Cardiac muscle cell (in vitro differentiated cells and primary cell): ENCODE results near the gene CRYBB3. TPM values are rescaled to one million over a fixed set of nuclear protein-coding genes. Genes with fewer than 3 reads are reported as not detected.

Experiments used
- DNase-seq, 2 donors: peaks; one replicate each; pipeline versions ENCODE4 v3.0.0 to v3.0.0-alpha.2; 2010 to 2017; ENCODE audit warnings: low read depth in 1 of 2, low spot score in 1 of 2
- H3K27ac ChIP-seq: fragments of 200-600 bp; sonication (generic); 2 replicates; pipeline ENCODE4 v1.5.1; 2016
- H3K27me3 ChIP-seq: fragments of 200-600 bp; sonication (generic); 2 replicates; pipeline ENCODE4 v1.6.0; 2016; ENCODE audit warnings: control low read depth
- H3K36me3 ChIP-seq: fragments of 200-600 bp; sonication (generic); 2 replicates; pipeline ENCODE4 v1.5.1; 2016; ENCODE audit warnings: control low read depth
- H3K4me1 ChIP-seq: fragments of 200-600 bp; sonication (generic); 2 replicates; pipeline ENCODE4 v1.8.1; 2017; ENCODE audit warnings: low read depth, mild to moderate bottlenecking, mixed run types
- H3K4me3 ChIP-seq: fragments of 200-600 bp; sonication (generic); 2 replicates; pipeline ENCODE4 v1.5.1; 2016; ENCODE audit warnings: mild to moderate bottlenecking
- H3K9me3 ChIP-seq: fragments of 200-600 bp; sonication (generic); 2 replicates; pipeline ENCODE4 v1.5.1; 2017; ENCODE audit warnings: low read depth, mild to moderate bottlenecking, control low read depth
- polyA plus RNA-seq: library from polyadenylated mRNA; unstranded; fragments of >200 nt; fragmentation: Nextera tagmentation; extraction: Ambion mirVana; gene quantifications from 2 replicates; pipeline ENCODE4 v1.2.1, GENCODE V29; 2016
- total RNA-seq: library from RNA; depleted of rRNA; stranded (reverse); fragments of >200 nt; gene quantifications from 2 replicates; pipeline ENCODE4 v1.2.3, GENCODE V29; 2016
- TF ChIP-seq, protein P1 (sequence below): IDR thresholded peaks from 2 replicates; pipeline ENCODE4 v1.5.1; 2012; ENCODE audit warnings: low read depth, mild to moderate bottlenecking, low read length

CRYBB3 gene
- total and polyA plus RNA-seq, 2 experiments from 2014 or later = 0.21 TPM; not detected in 1

DNA sequence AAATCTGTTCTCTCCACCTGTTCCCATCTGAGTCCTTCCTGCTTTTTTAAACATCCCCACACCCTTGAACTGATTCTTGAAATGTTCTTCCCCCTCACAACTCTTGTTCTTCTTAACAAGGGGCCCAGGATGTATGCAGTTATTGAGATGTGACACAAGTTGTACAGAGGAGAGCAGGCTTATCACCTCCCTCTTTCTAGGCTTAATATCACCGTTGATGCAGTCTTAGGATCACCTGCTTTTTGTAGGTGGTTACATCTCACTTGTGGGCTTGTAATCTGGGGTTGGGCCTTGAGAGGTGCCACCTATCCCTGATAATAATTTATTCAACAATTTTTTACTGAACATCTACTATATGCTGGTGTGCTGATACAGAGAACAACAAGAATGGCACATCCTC lies 6.2 kb downstream of the CRYBB3 start:
- DNase-seq = no peak
- Histone ChIP-seq H3K4me1 (no peaks in the 10 kb centered on the region), H3K27ac (no peak overlapping the region), H3K4me3 (no peak overlapping the region), H3K36me3 (no peaks in the 10 kb centered on the region), H3K9me3 (no peaks in the 10 kb centered on the region), H3K27me3 (no peaks in the 10 kb centered on the region)
- TF ChIP-seq, protein P1, sequence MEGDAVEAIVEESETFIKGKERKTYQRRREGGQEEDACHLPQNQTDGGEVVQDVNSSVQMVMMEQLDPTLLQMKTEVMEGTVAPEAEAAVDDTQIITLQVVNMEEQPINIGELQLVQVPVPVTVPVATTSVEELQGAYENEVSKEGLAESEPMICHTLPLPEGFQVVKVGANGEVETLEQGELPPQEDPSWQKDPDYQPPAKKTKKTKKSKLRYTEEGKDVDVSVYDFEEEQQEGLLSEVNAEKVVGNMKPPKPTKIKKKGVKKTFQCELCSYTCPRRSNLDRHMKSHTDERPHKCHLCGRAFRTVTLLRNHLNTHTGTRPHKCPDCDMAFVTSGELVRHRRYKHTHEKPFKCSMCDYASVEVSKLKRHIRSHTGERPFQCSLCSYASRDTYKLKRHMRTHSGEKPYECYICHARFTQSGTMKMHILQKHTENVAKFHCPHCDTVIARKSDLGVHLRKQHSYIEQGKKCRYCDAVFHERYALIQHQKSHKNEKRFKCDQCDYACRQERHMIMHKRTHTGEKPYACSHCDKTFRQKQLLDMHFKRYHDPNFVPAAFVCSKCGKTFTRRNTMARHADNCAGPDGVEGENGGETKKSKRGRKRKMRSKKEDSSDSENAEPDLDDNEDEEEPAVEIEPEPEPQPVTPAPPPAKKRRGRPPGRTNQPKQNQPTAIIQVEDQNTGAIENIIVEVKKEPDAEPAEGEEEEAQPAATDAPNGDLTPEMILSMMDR = no peak

DNA sequence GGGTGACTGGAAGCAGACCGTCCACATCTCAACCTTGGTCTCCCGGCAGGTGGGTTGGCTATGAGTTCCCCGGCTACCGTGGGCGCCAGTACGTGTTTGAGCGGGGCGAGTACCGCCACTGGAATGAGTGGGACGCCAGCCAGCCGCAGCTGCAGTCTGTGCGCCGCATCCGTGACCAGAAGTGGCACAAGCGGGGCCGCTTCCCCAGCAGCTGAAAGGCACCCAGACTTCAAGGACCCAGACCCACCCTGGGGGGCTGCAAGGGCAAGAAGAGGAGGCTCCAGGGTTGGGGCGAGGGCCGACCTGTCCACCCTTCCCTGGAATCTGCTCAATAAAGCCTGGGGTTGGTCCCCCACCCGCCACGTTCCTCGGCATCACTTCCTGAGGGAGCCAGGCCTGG lies 7.3 kb downstream of the CRYBB3 start:
- DNase-seq = no peak
- H3K36me3 ChIP-seq = no peaks in the 10 kb centered on the region
- H3K4me1 ChIP-seq = no peaks in the 10 kb centered on the region
- no peaks in the 10 kb centered on the region for H3K9me3 ChIP-seq
- no peak overlapping the region for H3K4me3 ChIP-seq
- H3K27me3 ChIP-seq = no peaks in the 10 kb centered on the region
- TF ChIP-seq, protein P1 = no peak
- no peak overlapping the region for H3K27ac ChIP-seq

DNA sequence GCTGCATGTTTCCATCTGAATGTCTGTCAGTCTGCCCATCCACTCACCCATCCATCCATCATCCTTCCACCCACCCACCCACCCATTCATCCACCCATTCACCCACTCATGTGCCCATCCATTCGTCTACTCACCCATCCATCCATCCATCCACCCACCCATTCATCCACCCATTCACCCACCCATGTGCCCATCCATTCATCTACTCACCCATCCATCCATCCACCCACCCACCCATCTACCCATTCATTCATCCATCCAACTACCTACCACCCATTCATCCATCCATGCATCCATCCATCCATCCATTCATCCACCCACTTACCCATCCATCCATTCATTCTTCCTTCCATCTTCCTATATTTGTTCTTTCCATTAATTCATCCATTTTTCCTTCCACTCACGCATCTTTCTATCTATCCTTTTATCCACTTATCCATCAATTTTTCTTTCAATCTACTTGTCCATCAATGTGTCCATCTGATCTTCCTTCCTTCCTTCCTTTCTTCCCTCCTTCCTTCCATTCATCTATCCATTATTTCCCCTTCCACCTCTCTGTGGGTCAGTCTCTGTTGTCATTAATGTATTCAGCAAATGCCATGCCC lies 8.0 kb downstream of the CRYBB3 start:
- Histone ChIP-seq H3K4me3 (no peak overlapping the region), H3K27ac (no peak overlapping the region), H3K36me3 (no peaks in the 10 kb centered on the region), H3K4me1 (no peaks in the 10 kb centered on the region), H3K9me3 (no peaks in the 10 kb centered on the region), H3K27me3 (no peaks in the 10 kb centered on the region)
- TF ChIP-seq, protein P1 = no peak
- DNase-seq = no peak

DNA sequence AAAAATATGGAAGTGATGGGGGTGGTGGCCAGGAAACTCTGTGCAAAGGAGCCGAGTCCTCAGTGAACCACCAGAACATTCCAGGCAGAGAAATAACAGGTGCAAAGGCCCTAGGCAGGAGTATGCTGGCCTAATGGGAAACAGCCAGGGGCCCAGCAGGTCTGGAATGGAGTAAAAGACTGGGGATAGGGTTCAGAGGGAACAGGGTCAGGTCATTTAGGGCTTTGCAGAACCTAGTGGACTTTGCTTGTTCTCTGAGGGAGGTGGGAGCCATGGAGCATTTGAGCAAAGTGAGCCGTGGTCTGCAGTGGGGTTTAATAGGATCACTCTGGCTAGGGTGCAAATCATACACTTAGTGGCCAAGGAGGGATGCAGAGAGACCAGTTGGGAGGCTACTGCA lies 8.7 kb downstream of the CRYBB3 start:
- Histone ChIP-seq H3K4me1 (no peaks in the 10 kb centered on the region), H3K36me3 (no peaks in the 10 kb centered on the region), H3K4me3 (no peak overlapping the region), H3K27ac (no peak overlapping the region), H3K27me3 (no peaks in the 10 kb centered on the region), H3K9me3 (no peaks in the 10 kb centered on the region)
- no peak for DNase-seq
- TF ChIP-seq, protein P1 = no peak

DNA sequence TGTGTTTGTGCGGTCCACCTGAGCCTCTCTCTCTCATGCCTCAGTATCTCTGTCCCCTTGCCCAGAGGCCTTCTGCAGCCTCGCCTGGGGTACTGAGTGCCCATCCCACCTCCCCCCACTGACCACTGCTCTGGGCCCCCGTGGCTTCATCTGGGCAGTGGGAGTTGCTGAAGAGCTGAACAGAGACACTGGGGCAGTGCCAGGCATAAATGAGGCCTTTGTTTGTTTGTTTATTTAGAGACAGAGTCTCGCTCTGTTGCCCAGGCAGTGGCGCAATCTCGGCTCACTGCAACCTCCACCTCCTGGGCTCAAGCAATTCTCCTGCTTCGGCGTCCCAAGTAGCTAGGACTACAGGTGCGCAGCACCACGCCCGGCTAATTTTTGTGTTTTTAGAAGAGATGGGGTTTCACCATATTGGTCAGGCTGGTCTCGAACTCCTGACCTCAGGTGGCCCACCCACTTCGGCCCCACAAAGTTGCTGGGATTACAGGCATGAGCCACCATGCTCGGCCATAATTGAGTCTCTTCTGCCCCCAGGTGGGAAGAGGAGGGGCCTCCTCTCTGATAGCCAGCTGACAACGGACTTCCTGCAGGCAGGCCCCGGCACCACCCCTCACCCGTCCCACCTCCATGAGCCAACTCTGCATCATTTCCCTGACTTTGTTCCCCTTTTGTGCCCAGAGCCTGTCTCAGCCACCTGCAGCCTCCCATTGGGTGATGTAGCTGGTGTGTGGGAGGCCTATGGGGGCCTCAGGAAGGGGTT lies 9.3 kb downstream of the CRYBB3 start:
- no peak overlapping the region for H3K4me3 ChIP-seq
- no peak for DNase-seq
- TF ChIP-seq, protein P1 = no peak
- no peaks in the 10 kb centered on the region for H3K9me3 ChIP-seq
- no peaks in the 10 kb centered on the region for H3K27me3 ChIP-seq
- H3K4me1 ChIP-seq = no peaks in the 10 kb centered on the region
- H3K27ac ChIP-seq = no peak overlapping the region
- H3K36me3 ChIP-seq = no peaks in the 10 kb centered on the region
